GM18508 (cell line): ENCODE data around the gene ELAVL4.
"Not testable (repeated sequence)": the region's sequence is repeated elsewhere in the genome, so short reads cannot be mapped to it uniquely, and the experiment has no call there.

Experiments
- ATAC-seq: cut with Tn5 transposase; IDR thresholded peaks from one replicate; pipeline ENCODE4 v1.9.1; 2021; ENCODE audit warnings: moderate number of reproducible peaks; ENCODE audit not compliant: insufficient read depth, unreplicated experiment

ELAVL4 gene

DNA sequence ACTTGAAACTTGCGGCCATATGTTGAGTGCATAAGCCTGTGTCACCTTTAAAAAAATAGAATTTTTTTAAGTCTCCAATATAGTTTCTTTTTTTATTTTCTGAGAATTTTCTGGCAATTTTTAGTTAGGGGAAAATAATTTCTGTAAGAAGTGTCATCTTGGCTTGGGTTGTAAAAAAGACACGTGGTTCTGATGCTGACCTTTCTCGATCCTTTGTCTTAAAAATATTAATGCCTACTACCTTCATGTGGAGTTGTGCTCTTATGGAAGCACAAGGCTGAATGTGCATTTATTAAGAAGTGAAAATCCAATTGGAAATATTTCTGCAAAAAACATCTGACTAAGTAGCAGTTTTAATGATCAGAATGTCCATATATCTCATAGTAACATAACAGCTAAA lies 3.5 kb downstream of the ELAVL4 start:
- no peak for ATAC-seq

DNA sequence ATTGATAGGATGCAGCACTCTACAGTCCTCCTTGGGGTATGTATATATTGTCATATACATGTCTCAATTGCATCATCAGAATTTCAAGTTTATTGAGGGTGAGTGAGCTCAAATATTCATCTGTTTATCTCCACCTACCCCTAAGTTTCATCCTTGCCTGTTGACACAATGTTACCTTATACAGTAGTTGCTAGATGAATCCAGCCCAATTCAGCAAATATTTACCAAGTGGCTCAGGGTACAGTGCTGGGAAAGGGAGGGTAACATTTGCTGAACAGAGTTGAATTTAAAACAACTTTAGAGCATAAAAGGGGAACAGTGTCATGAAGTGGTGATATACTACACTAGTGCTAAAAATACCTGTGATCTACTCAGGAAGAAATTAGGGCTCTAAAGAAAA lies 14.4 kb downstream of the ELAVL4 start:
- ATAC-seq = no peak

DNA sequence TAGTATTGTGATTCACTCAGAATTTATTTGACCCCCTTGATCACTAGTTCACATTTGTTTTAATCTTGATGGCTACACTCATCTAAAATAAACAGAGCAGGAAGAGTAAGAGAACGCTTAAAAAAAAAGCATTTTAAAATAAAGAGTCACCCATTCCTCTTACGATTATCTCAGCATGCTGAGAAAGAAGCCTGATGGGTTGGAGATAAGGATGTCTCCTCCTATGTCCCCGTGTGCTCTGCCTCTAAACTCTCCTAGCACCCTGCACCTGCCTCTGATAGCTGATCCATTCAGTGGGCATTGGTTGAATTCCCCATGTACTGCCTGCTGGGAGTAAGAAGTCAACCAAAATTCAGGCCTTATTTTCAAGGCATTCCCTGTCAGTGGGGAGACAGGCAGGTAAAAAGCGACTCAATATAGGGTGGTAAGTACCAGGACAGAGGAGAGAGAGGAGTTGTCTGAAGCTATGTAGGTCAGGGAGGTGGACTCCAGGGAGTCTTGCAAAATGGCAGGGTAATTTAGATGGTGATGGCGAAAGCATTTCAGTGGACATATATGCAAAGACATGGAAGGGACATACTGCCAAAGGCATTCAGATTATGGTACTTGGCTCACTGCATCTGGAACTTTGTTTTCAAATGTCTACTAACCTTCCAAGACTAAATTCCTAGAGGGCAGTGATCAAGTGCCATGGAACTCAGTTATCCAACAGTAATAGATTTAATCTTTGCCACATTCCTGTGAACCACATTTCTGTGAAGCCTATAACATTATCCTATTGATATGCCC lies 18.4 kb downstream of the ELAVL4 start:
- no peak for ATAC-seq

DNA sequence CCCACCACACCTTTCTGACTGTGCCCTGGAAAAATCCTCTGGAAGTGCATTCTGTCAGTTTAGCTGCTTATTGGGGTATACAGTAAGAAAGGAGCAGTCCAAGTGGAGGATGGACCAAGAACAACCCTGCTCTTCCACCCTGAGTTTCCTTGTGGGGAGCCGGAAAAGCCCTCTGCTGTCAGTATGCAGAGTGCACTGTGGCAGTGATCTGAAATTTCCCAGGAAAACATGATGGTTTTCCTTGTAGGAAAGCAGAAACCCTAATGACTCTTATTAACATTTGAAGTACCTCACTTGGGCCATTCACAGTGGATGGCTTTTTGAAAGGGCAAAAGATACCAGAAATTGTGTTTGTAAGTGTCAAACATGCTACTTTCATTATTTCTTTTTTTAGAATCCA lies 20.5 kb downstream of the ELAVL4 start:
- no peak for ATAC-seq

DNA sequence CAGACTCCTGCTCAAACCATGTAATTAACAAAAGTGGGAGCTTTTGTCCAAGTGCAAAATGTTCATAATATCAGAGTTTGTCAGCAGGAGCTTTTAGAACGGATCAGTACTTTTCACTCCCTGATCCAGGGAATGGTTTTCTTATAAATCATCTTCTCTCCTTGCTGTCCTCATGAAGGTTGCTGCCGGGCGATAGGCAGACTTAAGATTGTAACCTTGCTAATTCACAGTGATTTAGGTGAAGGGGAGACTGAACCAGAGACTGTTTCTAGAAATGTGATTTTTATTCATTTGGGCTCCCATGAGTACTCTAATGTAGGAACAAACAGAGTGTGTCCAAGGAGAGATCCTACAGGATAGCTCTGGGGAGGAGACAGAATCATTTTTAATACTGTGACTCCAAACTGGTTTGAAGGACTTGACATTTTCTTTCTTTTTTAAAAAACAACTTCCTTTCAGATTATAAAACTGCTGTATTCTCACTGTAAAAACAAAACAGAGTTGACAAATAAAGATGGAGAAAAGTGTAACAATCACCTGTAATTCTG lies 23.7 kb downstream of the ELAVL4 start:
- ATAC-seq = no peak

DNA sequence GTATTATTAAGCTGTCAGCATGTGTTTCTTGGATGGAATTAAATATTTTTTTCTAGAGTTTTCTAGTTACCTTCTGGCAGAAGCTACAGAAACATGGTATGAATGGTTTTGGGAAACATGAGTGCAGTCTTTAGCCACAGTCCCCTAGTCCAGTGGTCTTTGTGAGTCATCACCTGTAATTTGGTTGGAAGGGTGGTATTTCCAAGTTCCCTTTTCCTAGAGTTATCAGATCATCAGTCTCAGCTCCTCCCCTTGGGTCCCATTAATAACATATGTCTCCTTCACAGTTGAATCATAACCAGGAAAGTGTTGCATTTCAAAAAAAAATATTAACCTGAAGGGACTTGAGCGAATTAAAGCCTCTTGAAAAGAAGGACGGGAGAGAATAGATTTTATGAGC lies 27.0 kb downstream of the ELAVL4 start:
- no peak for ATAC-seq

DNA sequence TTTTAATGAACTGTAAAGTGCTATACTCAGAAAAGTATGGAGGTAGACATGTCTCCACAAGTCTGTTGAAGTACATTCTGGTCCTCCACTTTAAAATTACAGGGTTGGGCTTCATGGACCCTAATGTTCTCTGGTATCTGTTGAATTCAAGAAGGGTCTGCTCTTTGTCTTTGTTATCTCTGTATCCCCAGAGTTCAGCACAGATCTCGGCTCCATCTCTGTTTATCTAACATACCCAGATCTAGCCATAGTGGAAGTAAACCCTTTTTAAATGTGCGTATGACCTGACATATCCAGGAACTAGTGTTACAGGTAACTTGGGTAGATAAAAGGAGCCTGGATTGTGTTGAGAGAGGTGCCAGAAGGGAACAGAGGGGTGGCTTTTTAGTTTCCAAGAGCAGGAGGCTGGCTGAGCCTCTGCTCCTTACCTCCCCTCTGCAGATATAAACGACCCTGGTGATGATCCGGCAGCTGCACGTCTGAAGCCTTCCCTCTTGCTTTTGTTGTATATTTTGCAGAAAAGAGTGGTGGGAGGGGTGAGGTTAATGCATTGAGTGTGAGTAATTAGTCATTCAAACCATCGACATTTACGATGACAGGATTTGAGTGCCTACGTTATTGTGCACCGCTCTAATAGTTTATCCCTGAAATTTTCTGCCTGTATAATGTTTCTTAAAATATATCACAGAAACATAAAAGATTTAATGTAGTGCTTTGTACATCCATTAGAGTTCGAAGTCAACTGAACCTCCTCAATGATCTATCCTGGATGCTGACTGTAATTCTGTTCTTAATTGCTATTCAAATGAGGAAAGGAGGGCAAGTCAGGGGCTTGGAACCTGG lies 30.8 kb downstream of the ELAVL4 start:
- no peak for ATAC-seq

DNA sequence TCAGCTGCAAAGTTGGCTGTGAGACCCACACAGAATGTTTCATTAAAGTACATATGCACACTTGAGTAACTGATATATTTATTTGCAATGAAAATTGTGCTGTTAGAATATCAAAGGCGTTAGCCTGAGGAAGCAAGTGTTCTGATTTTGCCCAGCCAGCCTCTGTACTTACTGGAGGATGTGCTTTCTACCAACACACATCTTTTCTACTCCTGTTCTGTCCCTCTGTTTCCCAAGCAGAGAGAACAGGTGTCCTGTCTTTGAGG lies 31.4 kb downstream of the ELAVL4 start:
- ATAC-seq = no peak

DNA sequence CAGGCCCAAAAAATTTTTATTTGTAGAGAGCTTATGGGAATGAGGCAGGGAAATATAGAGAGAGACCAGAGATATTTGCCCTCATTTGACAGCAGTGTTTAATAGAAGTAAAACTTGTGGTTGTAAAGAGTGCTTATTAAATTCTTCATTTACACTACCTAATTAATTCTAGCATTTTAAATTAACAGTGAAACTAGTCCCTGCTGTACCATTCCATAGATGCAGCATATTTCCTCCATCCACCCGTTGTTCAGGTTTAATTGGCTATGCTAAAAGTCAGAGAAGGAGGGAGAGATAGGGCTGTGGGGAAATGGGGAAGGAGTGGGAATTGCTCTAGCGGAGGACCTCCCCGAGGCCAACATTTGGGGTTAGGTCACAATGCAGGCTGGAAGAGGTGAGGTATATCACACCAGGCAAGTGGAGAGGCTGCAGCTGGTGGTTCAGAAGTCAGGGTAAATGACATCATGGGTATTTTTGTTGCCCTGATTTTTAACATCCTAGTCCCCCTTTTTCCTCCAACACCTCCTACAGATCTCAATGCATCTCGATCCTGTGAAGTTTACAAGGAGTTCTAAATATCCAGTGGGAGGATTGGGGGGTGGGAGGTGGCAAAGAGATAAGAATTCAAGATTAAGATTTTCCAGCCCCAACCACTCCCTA lies 38.6 kb downstream of the ELAVL4 start:
- no peak for ATAC-seq

DNA sequence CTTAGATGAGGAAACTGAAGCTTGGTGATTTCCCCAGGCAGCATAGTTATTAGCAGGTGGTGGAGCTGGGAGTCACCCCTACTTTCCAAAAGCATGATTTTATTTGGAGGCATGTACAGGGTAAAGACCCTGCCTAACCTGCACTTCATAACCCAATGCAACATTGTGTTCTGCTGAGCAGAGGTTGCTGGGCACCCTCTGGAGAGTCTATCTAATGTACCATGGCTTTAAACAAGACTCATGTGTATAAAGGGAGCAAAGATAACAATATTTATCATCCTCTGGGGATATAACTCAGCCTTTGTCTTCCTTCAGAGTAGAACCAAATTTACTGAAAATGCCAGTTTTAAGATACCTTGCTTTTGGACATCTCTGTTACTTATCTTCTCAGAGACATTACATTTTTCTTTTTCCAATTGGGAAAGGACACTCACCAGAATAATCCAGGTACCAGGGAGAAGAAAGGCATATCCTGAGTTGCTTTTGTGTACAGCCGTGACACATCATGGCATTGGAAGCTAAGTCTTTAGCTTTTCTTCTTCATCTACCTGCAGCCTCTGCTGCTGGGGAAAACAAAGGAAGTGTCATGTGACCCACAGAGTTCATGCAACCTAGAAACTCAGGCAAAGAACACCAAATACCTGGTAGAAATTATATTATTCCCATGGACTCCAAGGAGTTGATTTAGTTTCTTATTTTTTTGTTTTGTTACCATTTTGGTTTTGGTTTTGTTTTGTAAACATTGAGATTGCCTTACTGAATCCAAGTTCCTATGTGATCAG lies 39.6 kb downstream of the ELAVL4 start:
- ATAC-seq = no peak

DNA sequence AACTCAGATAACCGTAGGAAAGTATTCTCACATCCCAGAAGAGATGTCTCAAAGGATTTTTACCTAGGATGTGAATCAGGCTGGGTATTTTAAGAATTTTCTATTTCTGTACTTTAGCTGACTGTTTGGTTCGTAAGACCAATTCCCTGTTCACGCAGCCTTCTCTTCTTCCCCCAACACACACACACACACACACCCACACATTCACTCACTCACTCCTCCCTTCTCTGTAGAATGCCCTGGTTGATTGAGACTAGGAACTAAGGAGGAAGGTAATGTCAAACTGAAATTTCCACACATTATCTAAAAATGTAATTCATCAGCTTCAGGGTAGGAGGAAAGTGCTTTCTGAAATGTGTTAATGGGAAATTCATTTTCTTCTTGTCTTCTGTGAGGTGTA lies 43.5 kb downstream of the ELAVL4 start:
- no peak for ATAC-seq

DNA sequence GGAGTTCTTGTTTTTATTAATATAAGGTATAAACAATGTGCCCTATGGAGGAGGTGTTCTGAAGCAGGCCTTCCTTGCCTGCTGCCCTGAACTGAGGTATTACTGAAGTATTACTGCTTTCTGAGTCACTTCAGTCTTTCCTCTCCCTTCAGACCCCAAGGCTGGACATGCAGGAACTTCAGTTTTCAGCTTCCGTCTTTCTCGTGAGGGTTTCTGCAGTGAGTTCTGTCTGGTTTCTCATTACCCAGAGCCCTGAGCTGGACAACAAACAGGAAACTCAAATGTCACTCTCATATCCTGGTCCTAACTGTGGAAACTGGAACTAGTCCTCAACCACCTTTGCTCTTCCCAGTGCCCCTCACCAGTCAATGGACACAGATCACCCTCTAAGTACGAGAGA lies 46.8 kb downstream of the ELAVL4 start:
- ATAC-seq = no peak

DNA sequence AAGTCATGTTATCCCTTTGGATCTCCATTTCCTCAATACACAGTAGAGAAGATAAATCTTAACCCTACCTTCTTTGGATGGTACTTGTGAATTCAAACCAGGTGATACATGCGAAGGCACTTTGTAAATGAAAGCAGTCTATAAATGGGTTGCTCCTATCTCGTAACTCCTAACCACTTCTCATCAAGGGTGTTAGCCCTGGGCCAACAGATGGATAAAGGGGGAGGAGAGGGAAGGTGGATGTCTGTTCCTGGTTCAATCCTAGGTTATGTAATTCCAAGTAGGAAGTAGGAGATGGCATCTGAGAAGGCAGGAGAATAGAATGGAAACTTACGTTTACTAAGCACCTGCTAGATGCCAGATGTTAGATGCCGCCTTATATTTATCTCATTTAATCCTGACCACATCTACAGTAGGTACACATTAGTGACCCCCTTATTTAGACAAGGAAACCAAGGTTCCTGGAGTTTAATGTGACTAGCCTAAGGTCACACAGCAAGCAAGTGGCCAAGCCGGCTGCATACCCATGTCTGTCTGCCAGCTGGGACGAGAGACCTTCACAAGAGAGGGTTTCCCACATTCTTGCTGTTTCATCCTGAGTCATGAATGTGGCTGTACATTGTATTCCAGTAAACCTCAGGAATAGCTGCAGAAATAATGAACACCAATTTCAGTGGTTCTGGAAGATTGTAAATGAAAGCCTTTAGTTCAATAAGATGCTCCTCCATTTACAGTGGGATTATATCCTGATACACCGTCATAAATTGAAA lies 47.7 kb downstream of the ELAVL4 start:
- no peak for ATAC-seq

DNA sequence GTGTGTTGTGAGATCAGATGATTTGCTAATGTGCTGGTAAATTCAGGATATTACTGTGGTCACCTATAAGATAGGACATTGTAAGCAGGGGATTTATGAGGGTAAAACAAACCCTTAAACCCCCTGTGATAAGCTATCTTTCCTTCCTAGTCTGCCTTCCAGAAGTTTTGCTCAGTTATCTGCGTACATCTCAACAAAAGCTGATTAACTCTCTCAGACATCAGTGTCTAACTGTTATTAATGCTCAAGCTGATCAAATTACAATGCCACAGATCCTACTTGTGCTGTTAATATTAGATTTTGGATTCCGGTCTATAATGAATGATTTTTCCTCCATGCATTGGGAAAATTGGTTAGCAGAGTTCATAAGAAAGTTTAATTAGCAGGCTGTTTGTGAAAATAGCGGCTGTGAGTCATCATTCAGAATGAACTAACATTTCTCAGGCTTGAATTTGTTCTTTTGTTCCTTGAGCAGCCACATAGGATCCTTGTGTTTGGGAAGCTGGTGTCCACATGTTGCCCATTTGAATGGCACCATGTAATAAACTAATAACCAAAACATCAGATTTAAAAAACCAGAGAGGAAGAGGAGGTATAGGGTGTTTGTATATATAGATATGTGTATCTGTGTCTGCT lies 48.7 kb downstream of the ELAVL4 start:
- ATAC-seq = no peak

DNA sequence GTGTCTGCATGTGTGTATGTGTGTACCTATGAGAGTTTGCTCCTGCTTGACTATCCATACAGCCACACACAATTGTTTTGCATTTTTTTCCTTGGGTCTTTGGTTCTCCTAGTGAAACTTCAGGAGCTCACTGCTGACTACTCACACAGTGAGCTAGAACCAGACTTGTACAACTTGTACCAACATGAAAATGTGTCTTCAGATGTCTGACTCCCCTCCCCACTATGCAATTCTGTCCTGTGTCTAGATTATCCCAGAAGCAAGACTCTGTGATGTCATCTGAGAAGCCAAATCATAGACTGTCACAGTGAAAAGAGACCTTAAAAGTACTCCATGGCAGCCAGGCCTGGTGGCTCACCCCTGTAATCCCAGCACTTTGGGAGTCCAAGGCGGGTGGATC lies 49.7 kb downstream of the ELAVL4 start:
- no peak for ATAC-seq

DNA sequence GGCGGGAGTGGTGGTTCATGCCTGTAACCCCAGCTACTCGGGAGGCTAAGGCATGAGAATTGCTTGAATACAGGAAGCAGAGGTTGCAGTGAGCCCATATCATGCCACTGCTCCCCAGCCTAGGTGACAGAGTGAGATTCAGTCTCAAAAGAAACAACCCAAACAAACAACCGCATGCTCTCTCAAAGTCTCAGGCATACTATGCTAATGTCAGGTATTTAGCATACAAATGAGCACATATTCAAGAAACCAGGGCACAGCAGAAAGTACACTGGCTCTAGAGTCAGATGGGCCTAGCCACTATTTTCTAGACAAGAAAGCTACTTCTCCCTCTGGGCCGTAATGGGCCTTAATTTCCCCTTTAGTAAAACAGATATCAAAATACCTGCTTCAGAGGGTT lies 55.0 kb downstream of the ELAVL4 start:
- no peak for ATAC-seq

DNA sequence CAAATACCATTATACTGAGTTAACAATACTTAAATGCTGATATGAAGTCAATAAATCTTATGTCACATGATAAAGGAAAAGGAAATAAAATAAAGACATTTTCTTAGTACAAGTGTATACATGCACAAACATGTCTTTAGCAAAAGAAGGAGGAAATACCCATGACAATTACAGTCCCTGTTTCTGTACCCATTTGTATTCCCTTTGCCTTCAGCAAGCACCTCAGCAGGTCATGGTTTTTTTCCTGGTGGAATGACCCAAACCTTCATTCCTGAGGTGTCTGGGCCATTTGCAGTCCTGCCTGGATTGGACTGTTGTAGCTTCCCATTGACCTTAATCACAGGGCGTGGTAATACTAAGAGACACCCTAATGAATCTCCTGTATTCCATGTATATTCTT lies 57.6 kb downstream of the ELAVL4 start:
- ATAC-seq = not testable (repeated sequence)

DNA sequence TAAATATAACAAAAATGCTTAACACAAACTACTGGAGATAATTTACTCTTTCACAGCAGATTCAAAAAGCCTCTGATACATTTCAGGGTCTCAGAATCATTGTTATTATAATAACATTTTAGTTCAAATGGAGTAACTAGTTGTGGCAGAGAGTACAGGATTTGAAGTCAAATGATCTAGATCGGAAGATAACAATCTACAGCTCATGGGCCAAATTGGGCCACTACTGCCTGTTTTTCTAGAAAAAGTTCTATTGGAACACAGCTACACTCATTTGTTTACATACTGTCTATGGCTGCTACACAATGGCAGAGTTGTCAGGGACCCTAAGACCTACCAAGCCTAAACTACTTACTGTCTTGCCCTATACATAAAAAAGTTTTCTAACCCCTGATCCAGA lies 63.6 kb downstream of the ELAVL4 start:
- no peak for ATAC-seq

DNA sequence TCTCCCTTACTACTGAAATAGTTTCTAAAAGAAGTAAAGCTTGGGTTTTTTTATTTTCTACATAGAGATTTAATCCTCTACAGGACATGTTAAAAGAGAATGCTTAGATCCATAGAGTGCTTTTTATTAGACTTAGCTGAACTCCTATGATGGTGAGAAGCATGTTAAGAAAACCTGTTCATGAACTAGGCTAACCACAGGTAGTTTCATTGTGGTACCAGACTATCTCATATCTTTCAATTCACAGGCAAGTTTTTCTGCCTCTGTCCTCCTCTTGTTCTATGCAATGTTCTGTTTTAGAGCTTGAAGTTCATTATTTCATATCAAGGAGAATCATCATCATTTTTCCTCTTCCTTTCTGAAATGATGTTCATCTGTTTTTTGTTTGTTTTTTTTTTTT lies 65.4 kb downstream of the ELAVL4 start:
- ATAC-seq = no peak
